Neural cell (in vitro differentiated cells): Measurements from ENCODE around the gene FAAP24. TPM values are rescaled to one million over a fixed set of nuclear protein-coding genes. Genes with fewer than 3 reads are reported as not detected.

Experiments used
- H2AFZ ChIP-seq: fragments of 200-600, 300-800 bp; sonication (generic), shearing (Covaris generic); 2 replicates; pipeline ENCODE4 v1.6.0; 2014; ENCODE audit warnings: low read depth, mild to moderate bottlenecking, antibody characterized with exemption, low read length, moderate library complexity
- H3F3A ChIP-seq: fragments of 200-600 bp; shearing (Covaris generic); 2 replicates; pipeline ENCODE4 v1.6.1; 2016; ENCODE audit warnings: mild to moderate bottlenecking, moderate library complexity, mixed read lengths, antibody characterized with exemption, low read length; ENCODE audit not compliant: insufficient read depth, poor library complexity, severe bottlenecking
- H3K27ac ChIP-seq: fragments of 200-600, 300-800 bp; sonication (generic), shearing (Covaris generic); 2 replicates; pipeline ENCODE4 v1.5.1; 2014; ENCODE audit warnings: mild to moderate bottlenecking, low read length, moderate library complexity
- H3K27me3 ChIP-seq: fragments of 300-800, 200-600 bp; sonication (generic), shearing (Covaris generic); 2 replicates; pipeline ENCODE4 v1.6.0; 2014; ENCODE audit warnings: mild to moderate bottlenecking, low read depth, low read length, moderate library complexity; ENCODE audit not compliant: insufficient read depth
- H3K36me3 ChIP-seq: fragments of 300-800, 200-600 bp; sonication (generic), shearing (Covaris generic); 2 replicates; pipeline ENCODE4 v1.5.1; 2014; ENCODE audit warnings: mild to moderate bottlenecking, antibody characterized with exemption, low read length, moderate library complexity; ENCODE audit not compliant: insufficient read depth
- H3K4me2 ChIP-seq: fragments of 300-800, 200-600 bp; sonication (generic), shearing (Covaris generic); 2 replicates; pipeline ENCODE4 v1.6.0; 2014; ENCODE audit warnings: mild to moderate bottlenecking, low read length
- H3K4me3 ChIP-seq: fragments of 300-800, 200-600 bp; sonication (generic), shearing (Covaris generic); 2 replicates; pipeline ENCODE4 v1.5.1; 2014; ENCODE audit warnings: mild to moderate bottlenecking, low read length, moderate library complexity
- H3K79me2 ChIP-seq: fragments of 200-600 bp; shearing (Covaris generic); replicated peaks from 2 replicates; pipeline ENCODE4 v1.6.0; 2014; ENCODE audit warnings: mild to moderate bottlenecking, low read length, moderate library complexity; ENCODE audit not compliant: insufficient read depth
- H3K9ac ChIP-seq: fragments of 300-800, 200-600 bp; sonication (generic), shearing (Covaris generic); 2 replicates; pipeline ENCODE4 v1.6.1; 2016; ENCODE audit warnings: mild to moderate bottlenecking, low read length, mixed read lengths
- H3K9me2 ChIP-seq: fragments of 200-600 bp; shearing (Covaris generic); 2 replicates; pipeline ENCODE4 v1.6.1; 2016; ENCODE audit warnings: mild to moderate bottlenecking, low read length, mixed read lengths; ENCODE audit not compliant: insufficient read depth
- H3K9me3 ChIP-seq: fragments of 200-600, 300-800 bp; sonication (generic), shearing (Covaris generic); 2 replicates; pipeline ENCODE4 v1.6.1; 2016; ENCODE audit warnings: mild to moderate bottlenecking, mixed run types, low read length, moderate library complexity, mixed read lengths
- H4K20me1 ChIP-seq: fragments of 200-600 bp; shearing (Covaris generic); 2 replicates; pipeline ENCODE4 v1.6.1; 2016; ENCODE audit warnings: mild to moderate bottlenecking, mixed run types; ENCODE audit not compliant: insufficient read depth
- CTCF ChIP-seq: fragments of 450-650 bp; IDR thresholded peaks from 2 replicates; pipeline ENCODE4 v1.5.1; 2014; ENCODE audit warnings: antibody characterized with exemption, mild to moderate bottlenecking, moderate library complexity; ENCODE audit not compliant: poor library complexity, severe bottlenecking
- EP300 ChIP-seq: fragments of 450-650 bp; conservative IDR thresholded peaks from 2 replicates; pipeline ENCODE4 v1.6.1; 2014; ENCODE audit warnings: antibody characterized with exemption, mild to moderate bottlenecking, moderate library complexity; ENCODE audit not compliant: poor library complexity, severe bottlenecking
- EZH2 ChIP-seq: fragments of 200-600, 300-800 bp; shearing (Covaris generic), sonication (generic); IDR thresholded peaks from 2 replicates; pipeline ENCODE4 v1.6.1; 2014; ENCODE audit warnings: antibody characterized with exemption, low read length, borderline replicate concordance, mild to moderate bottlenecking; ENCODE audit not compliant: insufficient read depth, poor library complexity, severe bottlenecking
- MXI1 ChIP-seq: fragments of 450-650 bp; conservative IDR thresholded peaks from 2 replicates; pipeline ENCODE4 v1.6.1; 2014; ENCODE audit warnings: antibody characterized with exemption, mild to moderate bottlenecking; ENCODE audit not compliant: poor library complexity, severe bottlenecking
- POLR2AphosphoS5 ChIP-seq: IDR thresholded peaks from 2 replicates; pipeline ENCODE4 v1.6.1; 2012
- REST ChIP-seq: IDR thresholded peaks from 2 replicates; pipeline ENCODE4 v1.6.1; 2012; ENCODE audit warnings: borderline replicate concordance
- SMC3 ChIP-seq: fragments of 450-650 bp; conservative IDR thresholded peaks from 2 replicates; pipeline ENCODE4 v1.6.1; 2014; ENCODE audit warnings: antibody characterized with exemption, mild to moderate bottlenecking, moderate library complexity; ENCODE audit not compliant: poor library complexity
- TAF1 ChIP-seq: IDR thresholded peaks from 2 replicates; pipeline ENCODE4 v1.6.1; 2012; ENCODE audit warnings: low read depth
- polyA minus RNA-seq: library from RNA; depleted of rRNA, polyadenylated mRNA; stranded (reverse); fragments of >200 nt; gene quantifications from 2 replicates; pipeline ENCODE4 v1.2.3, GENCODE V29; 2014
- polyA plus RNA-seq: library from polyadenylated mRNA; depleted of rRNA; stranded (reverse); fragments of >200 nt; gene quantifications from 2 replicates; pipeline ENCODE4 v1.2.3, GENCODE V29; 2014

FAAP24 gene
- 3.9 and 4.5 TPM in 2 replicates for polyA plus RNA-seq
- 1.9 and 2.7 TPM in 2 replicates for polyA minus RNA-seq

GRCh38 chr19:32971715-32972540, at the start of gene FAAP24, which contains the start of gene CEP89:
Gene FAAP24, plus strand, starts transcription at chr19:32972242. Its CDS starts 955 bp downstream, at chr19:32973197.
Gene CEP89, minus strand, starts transcription at chr19:32971958. Its CDS starts 84 bp downstream, at chr19:32971874.
- Histone ChIP-seq H3K79me2 (peaks cover 17% of the 10 kb centered on the region), H3K9me3 (no peaks in the 10 kb centered on the region), H3K4me2 (peak within 1 kb of the TSS; percentile 84), H2AFZ (peak within 1 kb of the TSS; percentile 75), H3K27me3 (no peaks in the 10 kb centered on the region), H3K9me2 (no peaks in the 10 kb centered on the region), H3F3A (no peaks in the 10 kb centered on the region), H3K4me3 (peak within 1 kb of the TSS; percentile 84), H3K27ac (peak within 1 kb of the TSS; percentile 40), H4K20me1 (no peaks in the 10 kb centered on the region), H3K36me3 (no peaks in the 10 kb centered on the region), H3K9ac (peak within 1 kb of the TSS; percentile 69)
- TF ChIP-seq EP300 (peak; percentile 40), MXI1 (peak; percentile 98), POLR2AphosphoS5 (peak; percentile 63), CTCF (peak; percentile 51), REST (no peak), EZH2 (no peak)

- no peaks in the 10 kb centered on the region for H3F3A ChIP-seq
- H3K9me2 ChIP-seq = no peaks in the 10 kb centered on the region
Measured at GRCh38 chr19:32924200-32924599, 47.8 kb upstream of the FAAP24 start.

More at GRCh38 chr19:32924200-32924599, 47.8 kb upstream of the FAAP24 start:
- Histone ChIP-seq H3K4me2 (no peak overlapping the region), H3K36me3 (peaks cover 9% of the 10 kb centered on the region), H3K27me3 (no peaks in the 10 kb centered on the region), H3K4me3 (no peak overlapping the region), H3K79me2 (no peaks in the 10 kb centered on the region), H2AFZ (no peak overlapping the region), H3K9me3 (no peaks in the 10 kb centered on the region), H3K9ac (no peak overlapping the region), H4K20me1 (no peaks in the 10 kb centered on the region), H3K27ac (no peak overlapping the region)
- TF ChIP-seq EZH2 (no peak), SMC3 (no peak), MXI1 (no peak), POLR2AphosphoS5 (no peak), REST (no peak), TAF1 (no peak), EP300 (no peak)
